Activated naive CD8-positive, alpha-beta T cell treated with anti-CD3 and anti-CD28 coated beads for 36 hours (primary cell): ENCODE data around the gene MBIP. TPM values are rescaled to one million over a fixed set of nuclear protein-coding genes. Genes with fewer than 3 reads are reported as not detected.

Experiments used
- DNase-seq: peaks from one replicate; pipeline ENCODE4 v3.0.0; 2021
- H3K27ac Mint-ChIP-seq: one replicate; pipeline ENCODE4 v1.8.0; 2022; ENCODE audit warnings: mild to moderate bottlenecking, moderate library complexity, mixed read lengths
- H3K27me3 Mint-ChIP-seq: one replicate; pipeline ENCODE4 v1.8.0; 2022; ENCODE audit warnings: mild to moderate bottlenecking, mixed read lengths
- H3K36me3 Mint-ChIP-seq: one replicate; pipeline ENCODE4 v1.8.0; 2021; ENCODE audit warnings: mild to moderate bottlenecking, mixed read lengths
- H3K4me1 Mint-ChIP-seq: one replicate; pipeline ENCODE4 v1.8.0; 2021; ENCODE audit warnings: mixed read lengths
- H3K4me3 Mint-ChIP-seq: one replicate; pipeline ENCODE4 v1.8.0; 2022; ENCODE audit warnings: mild to moderate bottlenecking, moderate library complexity, mixed read lengths
- H3K9me3 Mint-ChIP-seq: one replicate; pipeline ENCODE4 v1.8.0; 2022; ENCODE audit warnings: mixed read lengths
- total RNA-seq, 2 experiments: library from RNA; stranded (reverse); gene quantifications; one replicate each; pipeline ENCODE4 v1.2.3, GENCODE V29; 2021

The MBIP gene
- total RNA-seq, 2 experiments from 2014 or later, result 30.1 to 33.1 TPM

DNA sequence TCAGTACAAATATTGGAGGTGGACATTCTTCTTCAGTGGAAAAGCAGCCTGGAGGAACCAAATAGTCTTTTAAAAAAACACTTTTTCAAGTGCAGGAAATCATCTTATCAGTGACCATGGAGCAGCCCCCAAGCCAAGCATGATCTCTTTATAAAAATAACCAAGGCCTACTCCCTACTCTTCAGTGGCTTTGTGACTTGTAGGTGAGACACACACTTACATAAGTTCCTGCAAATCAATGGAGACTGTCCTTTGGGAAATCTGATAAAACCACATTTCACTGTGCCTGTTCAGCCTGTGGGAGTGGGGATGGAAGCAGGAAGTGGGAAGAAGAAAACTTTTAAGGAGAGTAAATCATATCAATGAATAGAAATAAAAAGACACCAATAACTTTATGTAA is 56.3 kb downstream of the MBIP start:
- Mint-ChIP-seq H3K9me3 (no peaks in the 10 kb centered on the region), H3K4me3 (no peak overlapping the region), H3K27me3 (peaks cover 20% of the 10 kb centered on the region), H3K27ac (no peak overlapping the region), H3K36me3 (no peaks in the 10 kb centered on the region), H3K4me1 (no peaks in the 10 kb centered on the region)
- no peak for DNase-seq

- H3K27me3 Mint-ChIP-seq, result peaks cover 20% of the 10 kb centered on the region
- H3K9me3 Mint-ChIP-seq, result no peaks in the 10 kb centered on the region
- H3K27ac Mint-ChIP-seq, result no peak overlapping the region
- H3K36me3 Mint-ChIP-seq, result no peaks in the 10 kb centered on the region
- DNase-seq, result no peak
- no peak overlapping the region for H3K4me3 Mint-ChIP-seq
- no peaks in the 10 kb centered on the region for H3K4me1 Mint-ChIP-seq
These were observed 59.3 kb downstream of the MBIP start for GRCh38 chr14:36260970-36261640.

DNA sequence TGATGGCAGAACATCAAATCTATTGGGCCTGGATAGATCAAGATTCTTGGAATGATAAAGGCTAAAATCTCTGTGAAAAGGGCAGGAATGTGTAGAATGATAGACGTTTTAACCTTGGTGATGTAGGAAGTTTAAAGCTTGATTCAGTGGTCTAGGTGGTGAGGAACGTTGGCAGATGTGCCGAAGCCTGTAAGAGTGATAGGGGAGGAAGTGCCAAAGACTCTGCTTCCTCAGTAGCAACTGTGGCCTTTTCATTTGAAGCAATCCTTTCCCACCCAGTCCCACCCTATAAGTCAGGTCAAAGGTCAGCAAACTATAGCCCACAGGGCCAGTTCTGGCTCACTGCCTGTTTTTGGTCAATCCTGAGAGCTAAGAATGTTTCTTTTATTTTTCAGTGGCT is 62.2 kb downstream of the MBIP start:
- H3K9me3 Mint-ChIP-seq, result no peaks in the 10 kb centered on the region
- no peaks in the 10 kb centered on the region for H3K4me1 Mint-ChIP-seq
- no peak overlapping the region for H3K27ac Mint-ChIP-seq
- no peak for DNase-seq
- H3K36me3 Mint-ChIP-seq, result no peaks in the 10 kb centered on the region
- H3K4me3 Mint-ChIP-seq, result no peak overlapping the region
- peaks cover 24% of the 10 kb centered on the region for H3K27me3 Mint-ChIP-seq

DNA sequence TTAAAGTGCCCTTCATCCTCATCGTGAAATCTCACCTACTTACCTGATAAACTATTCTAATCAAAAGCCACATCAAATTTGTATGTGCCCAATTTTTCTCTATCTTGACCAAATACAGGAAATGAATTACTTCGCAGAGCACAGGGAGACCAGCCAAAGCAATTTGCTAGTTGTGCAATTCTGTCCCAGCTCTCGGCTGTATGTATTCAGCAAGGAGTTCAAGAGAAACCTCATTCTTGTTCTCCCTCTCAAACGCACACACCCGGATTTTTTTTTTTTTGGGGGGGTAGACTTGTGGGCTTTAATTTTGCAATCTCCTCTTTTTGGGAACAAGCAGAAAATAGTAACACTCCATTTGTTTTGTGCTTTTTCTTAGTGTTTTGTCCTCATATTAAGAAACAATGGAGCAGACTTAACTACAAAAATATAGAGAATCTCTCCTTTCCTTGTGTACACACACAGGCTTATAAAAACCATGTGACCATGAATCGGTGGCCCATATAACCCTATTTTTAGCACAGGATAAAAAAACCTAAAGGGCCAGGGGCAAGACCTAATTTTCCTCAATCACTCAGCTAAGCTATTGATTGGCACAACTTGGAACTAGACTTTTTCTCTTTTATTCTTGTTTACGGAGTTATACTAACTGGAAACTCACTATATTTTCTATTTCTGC is 64.2 kb downstream of the MBIP start:
- DNase-seq, result no peak
- no peaks in the 10 kb centered on the region for H3K4me1 Mint-ChIP-seq
- peaks cover 19% of the 10 kb centered on the region for H3K27me3 Mint-ChIP-seq
- no peak overlapping the region for H3K27ac Mint-ChIP-seq
- H3K36me3 Mint-ChIP-seq, result no peaks in the 10 kb centered on the region
- H3K4me3 Mint-ChIP-seq, result no peak overlapping the region
- no peaks in the 10 kb centered on the region for H3K9me3 Mint-ChIP-seq

DNA sequence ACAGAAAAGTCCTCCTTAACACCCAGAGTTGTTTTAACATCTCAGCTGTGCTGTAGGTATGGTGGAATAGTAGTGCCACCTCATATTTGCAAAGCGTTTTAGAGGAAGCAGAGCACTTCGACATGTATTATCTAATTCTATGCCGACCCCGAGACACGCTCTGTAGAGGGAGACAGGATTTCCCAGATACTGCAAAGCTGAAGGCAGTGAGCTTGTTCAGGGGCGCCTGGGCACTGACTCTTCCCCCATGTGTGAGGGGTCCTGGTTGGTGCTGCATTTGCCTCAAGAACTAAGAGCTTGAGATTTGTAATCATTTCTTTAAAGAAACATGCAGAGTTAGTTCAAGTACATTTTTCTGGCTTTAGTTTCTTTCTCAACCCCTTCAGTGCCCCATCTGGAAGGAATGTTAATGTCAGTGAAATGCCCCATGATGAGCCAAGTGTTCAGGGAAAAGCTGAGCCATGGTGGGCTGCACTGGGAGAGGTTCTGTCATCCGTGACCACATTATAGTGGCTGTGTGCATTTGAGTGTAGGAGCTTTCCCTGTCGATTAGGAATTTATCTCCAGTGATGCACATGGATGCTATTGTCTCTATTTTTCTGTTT is 66.3 kb downstream of the MBIP start:
- no peaks in the 10 kb centered on the region for H3K4me1 Mint-ChIP-seq
- H3K9me3 Mint-ChIP-seq, result peaks cover 5% of the 10 kb centered on the region
- DNase-seq, result no peak
- H3K27ac Mint-ChIP-seq, result no peak overlapping the region
- no peaks in the 10 kb centered on the region for H3K36me3 Mint-ChIP-seq
- peaks cover 12% of the 10 kb centered on the region for H3K27me3 Mint-ChIP-seq
- no peak overlapping the region for H3K4me3 Mint-ChIP-seq

Other genes with a start within 250 kb of the MBIP start
- not detected for gene PTCSC3, start 143.9 kb downstream of the MBIP start, total RNA-seq
- not detected for gene NKX2-1, start 199.6 kb upstream of the MBIP start, total RNA-seq